CD4-positive, alpha-beta T cell treated with Interleukin-6 for 4 hours (primary cell): ENCODE results near the gene BRD1.
"Not testable (repeated sequence)": the region's sequence is repeated elsewhere in the genome, so short reads cannot be mapped to it uniquely, and the experiment has no call there.

Experiments
- DNase-seq: peaks from one replicate; pipeline ENCODE4 v3.0.0-alpha.2; 2020; ENCODE audit warnings: mixed read lengths

Gene BRD1

DNA sequence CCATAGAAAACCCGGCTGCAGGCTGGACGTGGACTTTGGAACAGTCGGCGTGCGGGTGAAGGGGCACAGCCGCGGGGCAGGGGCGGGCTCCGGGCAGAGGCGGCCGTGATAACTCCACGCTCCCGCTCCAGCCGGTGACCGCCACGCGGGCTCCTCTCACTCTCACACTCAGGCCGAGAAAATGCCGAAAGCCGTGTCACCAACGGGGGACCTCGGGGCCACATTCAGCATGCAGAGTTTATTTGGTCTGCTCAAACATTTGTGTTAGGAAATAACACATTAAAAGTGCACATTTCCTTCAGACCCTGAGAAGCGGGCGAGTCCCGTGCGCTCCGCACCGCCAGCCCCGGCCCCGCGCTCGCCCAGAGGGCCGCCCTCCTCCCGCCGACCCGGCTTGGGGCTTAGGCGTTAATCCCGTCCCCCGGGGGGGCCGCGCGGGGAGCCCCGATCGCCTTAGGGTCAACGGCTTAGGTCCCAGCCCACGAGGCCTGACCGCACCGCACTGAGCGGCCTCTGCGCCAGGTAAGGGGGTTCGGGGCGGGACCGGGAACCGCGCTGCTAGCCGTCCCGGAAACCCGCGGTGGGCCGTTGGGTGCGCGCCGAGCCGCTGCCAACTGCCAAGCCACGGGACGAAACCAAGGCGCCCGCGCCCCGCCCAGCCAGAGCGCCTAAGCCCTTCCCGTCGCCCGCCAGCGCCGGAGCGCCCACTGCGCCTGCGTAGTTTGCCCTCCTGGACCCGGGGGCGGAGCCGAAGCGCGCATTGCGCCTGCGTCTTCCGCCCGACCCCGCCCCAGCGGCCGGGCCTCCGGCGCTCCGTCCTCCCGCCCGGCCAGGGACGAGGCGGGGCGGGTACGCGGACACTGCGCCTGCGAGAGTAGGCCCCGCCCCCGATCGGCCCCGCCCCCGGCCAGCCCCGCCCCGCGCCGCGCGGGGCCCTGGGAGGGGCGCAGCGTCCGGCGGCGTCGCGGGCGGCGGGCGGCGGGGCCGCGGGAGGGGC is 25.5 kb upstream of the BRD1 start, which contains the start of gene ZBED4:
TSS of gene ZBED4 (plus strand) at position 947 of the 997 bp plus-strand sequence. CDS start 29,819 bp downstream, outside the sequence.
- peak; percentile 99 for DNase-seq

DNA sequence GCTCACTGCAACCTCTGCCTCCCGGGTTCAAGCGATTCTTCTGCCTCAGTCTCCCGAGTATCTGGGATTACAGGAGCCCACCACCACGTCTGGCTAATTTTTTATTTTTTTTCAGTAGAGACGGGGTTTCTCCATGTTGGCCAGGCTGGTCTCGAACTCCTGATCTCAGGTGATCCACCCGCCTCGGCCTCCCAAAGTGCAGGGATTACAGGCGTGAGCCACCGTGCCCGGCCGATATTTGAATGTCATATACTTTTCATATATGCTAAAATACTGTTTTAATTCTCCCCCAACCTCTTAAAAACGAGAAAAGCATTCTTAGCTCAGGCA is 24.9 kb upstream of the BRD1 start:
- not testable (repeated sequence) for DNase-seq

DNA sequence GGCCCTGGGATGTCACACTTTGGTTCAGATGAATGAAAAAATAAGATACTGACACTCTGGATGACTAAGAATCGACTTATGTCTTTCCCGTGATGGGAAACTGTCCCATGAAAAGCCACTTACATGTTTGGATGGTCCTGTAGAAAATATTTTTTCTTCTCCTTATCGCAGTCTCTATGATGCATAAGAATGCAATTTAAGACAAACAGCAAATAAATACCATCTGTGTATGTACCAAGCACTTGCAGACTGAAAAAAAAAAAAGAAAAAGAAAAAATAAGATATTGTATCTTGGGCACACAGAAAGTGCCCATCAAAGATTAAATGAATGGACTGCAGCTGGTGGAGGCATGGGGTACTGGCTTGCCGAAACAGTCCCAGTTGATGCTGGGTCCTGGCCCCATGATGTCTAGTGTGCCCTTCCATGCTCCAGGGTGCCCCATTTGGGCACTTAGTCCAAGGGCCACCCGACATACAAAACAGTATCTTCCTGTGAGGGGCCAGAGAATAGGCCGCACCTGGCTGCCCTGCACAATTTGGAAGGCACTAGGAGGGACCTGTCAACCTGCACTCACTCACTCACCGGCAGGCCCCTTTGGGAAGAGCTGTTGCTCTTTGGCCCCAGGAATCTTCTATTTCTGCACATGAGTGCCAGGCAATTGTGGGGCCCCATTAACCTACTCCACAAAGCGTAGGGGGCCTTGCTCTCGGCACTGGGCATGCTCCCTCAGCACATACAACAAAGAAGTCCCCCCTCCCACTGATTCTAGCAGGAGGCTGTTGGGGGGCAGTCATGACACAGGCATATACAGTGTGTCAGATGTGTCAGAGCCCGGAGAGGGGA is 23.5 kb upstream of the BRD1 start:
- no peak for DNase-seq

DNA sequence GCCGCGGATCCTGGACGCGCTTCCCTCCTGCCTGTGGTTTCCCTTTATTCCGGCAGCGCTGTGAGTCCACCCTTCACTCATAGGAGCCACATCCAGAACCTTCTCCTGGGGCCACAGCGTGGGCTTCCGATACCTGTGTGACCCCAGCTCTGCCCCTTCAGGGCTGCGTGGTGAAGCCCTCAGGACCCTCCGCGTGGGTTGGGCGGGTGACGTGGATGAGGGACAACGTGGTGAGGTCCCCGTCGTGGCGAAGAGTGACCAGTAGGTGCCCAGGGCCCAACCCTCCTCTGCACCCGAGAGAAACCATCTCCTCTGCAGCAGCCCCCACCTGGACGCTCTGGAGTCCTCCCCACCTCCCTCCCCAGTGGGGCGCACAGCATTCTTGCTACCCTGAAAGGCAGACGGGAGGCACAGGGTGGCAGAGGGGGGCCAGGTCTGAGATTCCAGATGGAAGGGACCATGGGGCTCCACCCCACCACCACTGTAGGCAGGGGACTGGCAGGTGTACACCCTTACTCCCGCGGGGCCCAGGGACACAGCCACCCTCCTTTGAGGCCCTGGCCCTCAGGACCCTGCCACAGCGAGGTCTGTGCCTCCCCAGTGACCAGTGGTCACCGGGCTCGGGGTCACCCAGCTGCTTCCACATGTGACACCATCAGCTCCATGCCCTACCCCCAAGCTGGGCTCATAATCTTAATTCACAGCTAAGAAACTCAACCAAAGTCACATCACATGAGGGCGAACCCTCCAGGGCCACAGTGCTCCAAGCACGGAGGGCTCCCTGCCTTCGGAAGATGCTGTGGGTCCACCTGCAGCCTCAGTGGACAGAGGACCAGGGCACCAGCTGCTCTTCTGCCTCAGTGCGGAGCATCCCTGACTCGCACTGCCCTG is 22.6 kb upstream of the BRD1 start:
- no peak for DNase-seq

DNA sequence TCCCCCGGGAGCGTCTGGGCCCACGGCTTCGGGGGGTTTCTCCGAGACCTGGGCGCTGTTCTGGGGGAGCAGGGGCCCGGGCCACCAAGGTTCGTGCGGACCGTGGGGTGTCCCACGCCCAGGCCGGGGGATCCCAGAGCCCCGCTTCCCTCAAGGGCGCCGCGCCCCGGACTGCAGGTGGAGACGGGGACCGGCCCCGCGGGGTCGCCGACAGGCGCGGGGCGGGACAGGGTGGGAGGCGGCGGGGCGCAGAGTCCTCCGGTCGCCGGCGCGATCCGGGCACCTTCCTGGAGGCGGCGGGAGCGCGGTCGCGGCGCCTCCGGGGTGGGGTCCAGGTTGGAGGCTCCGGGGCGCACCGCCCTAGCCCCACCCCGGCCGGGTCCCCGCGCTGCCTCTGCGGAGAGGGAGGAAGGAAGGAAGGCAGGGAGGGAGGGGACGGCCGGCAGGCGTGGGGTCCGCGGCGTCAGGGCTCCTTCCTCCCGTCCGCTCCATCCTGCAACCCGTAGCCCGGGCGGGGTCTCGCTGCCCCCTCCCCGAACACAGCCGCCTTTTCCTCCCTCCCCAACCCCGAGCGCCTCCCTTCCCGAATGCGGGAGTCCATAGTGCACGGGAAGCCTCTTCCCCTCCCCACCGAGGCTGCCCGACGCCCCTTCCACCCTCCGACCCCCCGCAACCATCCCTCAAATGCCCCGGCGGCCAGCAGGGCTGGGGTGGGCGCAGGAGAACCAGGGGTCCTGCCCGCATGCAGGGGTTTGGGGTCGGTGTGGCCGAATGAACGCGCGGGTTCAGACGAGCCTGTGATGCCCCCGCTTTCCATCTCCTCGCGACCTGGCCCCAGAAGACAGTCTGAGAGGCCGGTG is 21.7 kb upstream of the BRD1 start:
- DNase-seq = peak; percentile 49

DNA sequence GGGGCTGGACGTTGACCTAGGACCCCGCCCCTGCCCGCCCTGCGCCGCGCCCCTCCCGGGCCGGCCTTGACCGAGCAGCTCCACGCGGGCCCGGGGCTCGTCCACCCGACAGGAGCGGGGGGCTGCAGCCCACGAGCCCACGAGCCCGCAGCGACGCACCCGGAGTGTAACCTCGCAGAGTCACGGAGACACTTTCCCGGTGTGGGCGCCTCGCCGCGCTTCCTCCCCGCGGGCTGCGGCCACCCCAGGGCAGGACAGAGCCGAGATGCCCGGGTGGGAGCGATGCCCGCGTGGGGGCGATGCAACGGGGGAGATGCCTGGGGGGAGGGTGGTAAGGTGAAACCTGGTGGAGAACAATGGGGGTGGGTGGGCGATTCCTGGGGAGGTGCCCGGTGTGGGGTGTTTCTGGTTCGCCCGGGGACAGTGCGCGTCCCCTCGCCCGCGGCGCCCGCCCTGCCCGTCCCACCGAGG is 21.1 kb upstream of the BRD1 start:
- DNase-seq = peak; percentile 38

DNA sequence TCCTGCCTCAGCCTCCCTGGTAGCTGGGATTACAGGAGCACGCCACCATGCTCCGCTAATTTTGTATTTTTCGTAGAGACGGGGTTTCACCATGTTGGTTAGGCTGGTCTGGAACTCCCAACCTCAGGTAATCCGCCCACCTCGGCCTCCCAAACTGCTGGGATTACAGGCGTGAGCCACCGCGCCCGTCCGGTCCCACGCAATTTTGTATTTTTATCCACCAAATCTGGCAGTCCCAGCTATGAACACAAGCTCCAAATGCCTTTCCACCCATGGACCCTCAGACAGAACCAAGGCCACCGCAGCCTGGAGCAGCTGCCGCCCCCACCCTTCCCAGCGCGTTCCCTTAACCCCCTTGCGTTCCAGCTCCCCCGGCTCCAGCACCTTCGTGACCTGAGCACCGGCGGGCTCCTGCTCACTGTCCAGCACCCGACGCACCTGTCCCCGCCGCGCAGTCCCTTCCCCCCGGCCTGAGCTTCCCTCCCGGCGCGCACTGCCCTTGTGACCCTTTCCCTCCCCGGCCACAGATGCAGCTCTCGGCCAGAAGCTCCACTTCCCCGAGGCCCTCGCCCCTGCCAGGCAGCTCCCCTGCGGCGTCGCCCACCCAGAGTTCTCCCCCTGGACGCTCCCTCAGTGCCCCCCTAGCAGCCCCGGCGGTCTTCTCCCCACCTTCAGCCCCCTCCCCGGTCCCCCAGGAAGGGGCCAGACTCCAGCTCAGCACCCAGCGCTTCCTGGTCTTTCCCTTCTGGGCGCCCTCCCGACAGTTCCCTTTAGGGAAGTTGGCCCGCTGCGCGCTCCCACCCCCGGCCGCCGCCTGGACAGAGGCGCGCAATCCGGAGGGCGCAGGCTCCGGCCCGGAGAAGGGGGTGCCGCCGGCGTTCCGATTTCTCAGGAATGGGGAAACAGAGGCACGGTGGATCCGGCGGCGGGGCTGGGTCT is 20.3 kb upstream of the BRD1 start:
- no peak for DNase-seq

DNA sequence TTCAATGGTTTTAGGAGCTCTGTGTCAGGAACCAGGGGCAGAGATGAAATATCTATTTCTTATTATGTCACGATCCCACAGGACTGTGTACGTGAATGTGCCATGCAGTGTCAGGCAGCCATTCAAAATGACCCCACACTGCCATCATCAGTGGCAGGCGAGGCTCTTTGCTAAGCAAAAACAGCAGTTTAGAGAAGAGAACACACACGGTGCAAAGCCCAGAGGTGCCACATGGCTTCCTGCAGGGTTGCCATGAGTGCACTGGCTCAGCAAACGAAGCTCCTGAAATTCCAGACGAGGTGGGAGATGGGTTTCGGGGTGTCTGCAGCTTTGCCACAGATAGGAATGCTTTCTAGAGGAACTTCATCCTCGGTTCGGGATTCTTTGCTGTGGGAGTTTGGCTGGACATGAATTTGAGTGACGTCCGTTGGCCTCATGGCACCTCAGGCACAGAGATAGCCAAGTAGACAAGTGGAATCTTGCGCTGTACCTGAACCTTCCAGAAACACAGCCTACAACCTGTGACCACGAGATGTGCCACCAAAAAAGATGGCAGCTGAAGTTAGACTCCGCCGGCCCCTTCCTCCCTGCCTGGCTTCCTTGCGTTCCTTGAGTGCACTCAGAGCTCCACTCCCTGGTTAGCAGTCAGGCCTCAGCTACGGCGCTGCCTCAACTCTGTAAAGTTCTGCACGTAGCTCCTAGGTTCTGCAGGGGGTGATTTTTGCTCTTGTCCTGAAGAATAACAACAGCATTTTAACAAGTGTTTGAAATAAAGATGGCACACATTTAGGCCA is 18.2 kb upstream of the BRD1 start:
- no peak for DNase-seq

DNA sequence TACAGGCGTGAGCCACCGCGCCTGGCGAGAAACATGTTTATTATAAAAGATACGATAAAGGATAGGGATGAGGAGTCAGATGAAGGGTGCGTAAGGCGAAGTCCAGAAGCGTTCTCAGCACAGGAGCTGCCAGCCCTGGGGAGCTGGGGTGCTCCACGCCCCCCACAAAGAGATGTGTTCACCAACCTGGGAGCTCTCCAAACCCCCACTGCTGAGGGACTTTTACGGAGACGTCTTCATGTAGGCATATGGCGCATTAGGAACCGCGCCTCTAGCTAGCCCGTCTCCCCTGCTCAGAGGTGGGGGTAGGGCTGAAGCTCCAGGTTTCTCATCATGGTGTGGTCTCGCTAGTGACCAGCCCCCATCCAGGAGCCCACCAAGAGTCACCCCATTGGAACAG is 17.6 kb upstream of the BRD1 start:
- no peak for DNase-seq

DNA sequence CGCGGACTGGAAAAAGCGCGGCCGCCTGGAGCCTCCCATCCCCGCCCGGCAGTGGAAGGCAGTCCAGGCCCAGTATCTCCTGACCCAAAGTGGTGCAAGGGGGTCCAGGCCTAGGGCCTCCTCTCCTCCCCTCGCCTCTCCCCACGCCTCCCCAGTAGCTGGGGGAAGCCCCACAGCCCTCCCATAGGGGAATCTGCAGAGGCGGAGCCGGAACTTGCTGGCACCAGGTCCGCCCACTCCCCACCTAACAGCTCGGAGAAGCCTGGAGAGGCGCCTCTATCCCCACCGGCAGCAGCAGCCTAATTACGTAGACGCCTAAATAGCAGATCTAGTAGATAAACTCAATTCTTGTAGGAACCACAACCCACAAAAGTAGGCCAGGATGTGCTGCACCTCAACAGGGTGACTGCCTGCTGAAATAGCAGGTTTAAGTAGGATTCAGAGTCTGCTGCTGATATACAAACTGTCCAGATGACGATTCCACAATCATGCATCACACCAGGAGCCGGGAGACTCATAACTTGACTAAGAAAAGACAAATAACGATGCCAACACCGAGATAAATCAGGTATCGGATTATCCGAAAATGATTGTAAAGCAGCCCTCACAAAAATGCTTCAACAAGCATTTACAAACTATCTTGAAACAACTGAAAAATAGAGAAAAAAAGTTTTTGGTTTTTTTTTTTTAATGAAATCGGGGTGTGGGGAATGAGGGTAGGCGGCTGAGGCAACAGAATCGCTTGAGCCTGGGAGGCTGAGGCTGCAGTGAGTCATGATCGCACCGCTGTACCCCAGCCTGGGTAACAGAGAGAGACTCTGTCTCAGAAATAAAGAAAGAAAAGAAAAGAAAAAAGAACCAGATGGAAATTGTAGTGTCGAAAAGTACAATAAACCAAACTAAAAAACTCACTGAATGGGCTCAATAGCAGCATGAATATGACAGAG is 11.4 kb upstream of the BRD1 start:
- peak; percentile 92 for DNase-seq

DNA sequence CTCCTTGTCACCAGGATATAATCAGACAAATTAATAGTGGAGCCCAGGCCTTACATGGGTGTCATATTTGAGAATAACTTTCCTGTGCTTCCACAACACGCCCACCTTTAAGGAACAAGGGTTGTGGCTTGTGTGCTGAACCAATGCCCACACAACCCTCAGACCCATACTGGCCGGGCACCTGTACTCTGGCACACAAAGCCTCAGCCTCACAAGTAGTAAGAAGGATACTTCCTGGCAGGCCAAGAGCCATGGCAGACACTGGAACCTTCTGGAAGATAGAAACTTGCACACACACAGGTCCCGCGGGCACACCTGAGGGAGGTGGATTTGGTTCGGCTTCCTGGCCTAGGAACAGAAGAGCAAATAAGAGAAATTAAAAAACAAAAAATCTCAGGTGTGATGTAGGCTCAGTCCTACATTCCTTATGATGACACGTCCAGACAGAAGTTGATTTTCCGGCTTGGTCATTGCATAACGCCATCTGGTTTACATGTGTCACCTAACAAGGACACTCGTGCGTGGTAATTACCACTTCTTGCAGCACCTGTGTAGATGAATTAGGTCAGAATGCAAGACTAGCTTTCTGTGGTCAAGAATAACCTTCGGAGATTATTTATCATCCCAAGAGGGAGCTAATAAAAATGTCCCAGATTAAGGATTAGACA is 5.8 kb upstream of the BRD1 start:
- no peak for DNase-seq

DNA sequence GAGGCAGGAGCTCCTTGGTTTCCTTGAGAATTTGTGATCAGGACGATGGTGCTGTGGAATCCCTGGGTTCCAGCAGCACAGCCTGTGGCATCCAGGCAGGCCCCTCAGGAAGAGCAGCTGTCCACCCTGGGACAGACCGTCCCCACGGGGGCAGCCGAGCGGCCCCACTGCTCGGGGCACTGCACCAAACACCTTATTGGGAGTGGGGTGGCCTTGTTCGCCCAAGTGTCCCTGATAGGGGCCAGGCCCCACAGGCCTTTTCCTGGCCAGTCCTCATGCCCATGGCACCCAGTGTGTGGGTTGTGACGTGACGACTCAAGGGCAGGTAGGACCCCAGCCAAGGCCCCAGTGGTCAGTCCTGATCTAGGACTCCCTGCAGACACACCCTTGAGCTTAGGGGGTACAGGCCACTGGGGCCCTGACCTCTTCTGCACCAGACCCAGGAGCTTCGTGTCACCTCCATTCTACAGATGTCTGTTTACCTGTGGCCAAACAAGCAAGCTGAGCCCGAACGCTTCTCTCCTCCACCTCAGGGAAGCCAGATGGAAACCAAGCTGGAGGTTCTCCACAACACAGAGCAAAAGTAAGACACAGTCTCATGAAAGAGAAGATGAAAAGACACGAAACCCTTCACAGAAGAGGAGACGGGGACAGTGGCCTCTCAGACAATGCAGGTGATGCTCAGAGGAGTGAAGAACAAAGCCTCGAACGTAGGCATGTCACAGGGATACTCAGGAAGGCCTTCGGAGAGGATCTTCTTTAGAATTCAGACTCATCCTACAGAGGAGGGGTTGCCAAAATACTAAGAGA is 1.6 kb upstream of the BRD1 start:
- peak; percentile 17 for DNase-seq

DNA sequence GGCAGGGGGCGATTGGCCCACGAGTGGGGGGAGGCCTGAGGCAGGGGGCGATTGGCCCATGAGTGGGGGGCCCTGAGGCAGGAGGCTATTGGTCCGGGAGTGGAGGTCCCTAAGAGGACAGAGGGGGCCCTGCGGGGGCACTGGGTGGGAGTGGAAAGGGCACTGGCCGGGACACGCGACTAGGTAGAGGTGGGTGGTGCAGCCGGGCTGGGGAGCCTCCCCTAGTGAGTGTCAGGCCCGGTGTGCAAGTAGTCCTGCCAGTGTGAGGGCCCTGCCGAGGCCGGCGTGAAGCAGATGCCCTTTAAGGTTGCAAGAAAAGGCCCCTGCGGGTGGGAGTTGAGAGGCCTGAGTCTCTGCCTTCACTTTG is 909 bp upstream of the BRD1 start:
- no peak for DNase-seq

DNA sequence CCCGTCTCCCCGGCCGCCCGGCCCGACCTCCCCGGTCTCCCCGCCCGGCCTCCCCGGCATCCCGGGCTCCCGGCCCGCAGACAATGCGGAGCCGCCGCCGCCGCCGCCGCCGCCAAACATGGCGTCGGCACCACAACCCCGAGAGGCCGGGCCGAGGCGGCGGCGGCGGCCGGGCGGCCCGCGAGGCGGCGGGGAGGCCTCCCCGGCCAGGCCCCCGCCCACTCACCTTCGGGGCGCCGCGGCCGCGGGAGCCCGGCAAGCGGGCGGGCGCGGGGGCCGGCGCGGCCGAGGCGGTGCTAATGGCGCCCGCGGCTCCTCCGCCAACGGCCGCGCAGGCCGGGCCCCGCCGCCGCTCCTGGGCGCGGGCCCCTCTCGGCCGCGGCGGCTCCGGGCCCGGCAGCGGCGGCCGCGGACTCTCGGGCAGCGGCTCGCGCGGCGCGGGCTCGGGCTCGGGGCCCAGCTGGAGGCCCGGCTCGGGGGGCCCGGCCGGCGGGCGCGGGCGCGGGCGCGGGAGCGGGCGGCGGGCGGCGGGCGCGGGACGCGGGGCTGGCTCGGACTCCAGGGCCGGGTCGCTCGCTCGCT is 311 bp downstream of the BRD1 start:
- peak; percentile 37 for DNase-seq

DNA sequence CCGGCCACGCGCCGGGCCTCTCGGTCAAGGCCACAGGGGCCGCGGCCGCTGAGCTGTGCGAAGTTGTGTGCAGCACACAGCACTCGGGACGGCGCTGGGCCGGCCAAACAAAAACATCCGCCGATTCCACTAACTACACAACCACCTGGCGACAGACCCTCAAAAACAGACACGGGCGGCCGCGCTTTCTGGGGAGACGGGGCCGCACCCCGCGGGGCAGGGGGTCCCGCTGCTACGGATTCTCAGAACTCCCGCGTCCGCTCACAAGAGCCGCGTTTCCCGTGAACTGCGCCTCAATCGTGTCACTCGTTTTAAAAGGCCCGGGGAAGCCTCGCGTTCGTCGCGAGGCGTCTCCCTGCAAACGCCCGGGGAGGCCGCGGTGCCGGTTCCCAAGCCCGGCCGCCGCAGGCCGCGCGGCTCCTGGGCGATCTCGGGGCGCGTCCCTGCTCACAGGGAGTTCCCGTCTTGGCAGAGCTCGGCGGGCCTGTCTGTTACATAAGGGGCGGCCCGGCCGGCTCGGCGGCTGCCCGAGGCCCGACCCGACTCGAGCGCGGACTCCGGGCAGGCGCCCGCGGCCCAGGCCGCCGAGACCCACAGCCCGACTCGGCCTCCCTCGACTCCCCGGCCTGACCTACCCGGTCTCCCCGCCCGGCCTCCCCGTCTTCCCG is 936 bp downstream of the BRD1 start:
- peak; percentile 50 for DNase-seq
